H1 (cell line): ENCODE measurements around the gene DNAJC11. TPM values are rescaled to one million over a fixed set of nuclear protein-coding genes. Genes with fewer than 3 reads are reported as not detected.

Experiments used
- CTCF ChIA-PET: fragments of 300-600 bp; sonication (Branson Sonifier 250); formaldehyde crosslinking; loops from one replicate; lab custom pipeline; 2021; ENCODE audit not compliant: partially characterized antibody; lab: Charles Lee
- POLR2A ChIA-PET: fragments of 300-600 bp; sonication (Branson Sonifier 250); formaldehyde crosslinking; loops from one replicate; lab custom pipeline; 2021; ENCODE audit warnings: inconsistent platforms; ENCODE audit not compliant: partially characterized antibody; lab: Charles Lee
- DNase-seq, 2 experiments: peaks; one replicate each; pipeline versions ENCODE4 v3.0.0 to v3.0.0-alpha.2; 2010 to 2022; ENCODE audit warnings: low spot score in 2 of 2, low read depth in 1 of 2, mixed read lengths in 1 of 2
- FAIRE-seq: peaks from 2 replicates; lab custom pipeline; 2011; peaks lifted over from hg19 to GRCh38; lab: Jason Lieb, UNC
- H2AFZ ChIP-seq: 2 replicates; pipeline ENCODE4 v1.8.1; 2012; ENCODE audit warnings: low read length, inconsistent platforms
- H2AK5ac ChIP-seq: 2 replicates; pipeline ENCODE4 v1.6.1; 2013; ENCODE audit warnings: low read depth, low read length
- H2BK120ac ChIP-seq: replicated peaks from 2 replicates; pipeline ENCODE3; 2013; ENCODE audit warnings: low read depth, low read length, inconsistent platforms
- H2BK12ac ChIP-seq: 2 replicates; pipeline ENCODE4 v1.6.1; 2013; ENCODE audit warnings: low read depth, low read length
- H2BK15ac ChIP-seq: 2 replicates; pipeline ENCODE4 v1.6.1; 2013; ENCODE audit warnings: low read length
- H2BK20ac ChIP-seq: 2 replicates; pipeline ENCODE4 v1.6.1; 2013; ENCODE audit warnings: low read length
- H2BK5ac ChIP-seq: 2 replicates; pipeline ENCODE4 v1.6.1; 2013; ENCODE audit warnings: low read depth, low read length
- H3K14ac ChIP-seq: 2 replicates; pipeline ENCODE4 v1.6.1; 2013; ENCODE audit warnings: inconsistent platforms; ENCODE audit not compliant: insufficient read length
- H3K18ac ChIP-seq: 2 replicates; pipeline ENCODE4 v1.6.1; 2013; ENCODE audit warnings: low read length; ENCODE audit errors: extremely low read depth
- H3K23ac ChIP-seq: 2 replicates; pipeline ENCODE4 v1.6.1; 2013; ENCODE audit warnings: inconsistent platforms; ENCODE audit not compliant: insufficient read length
- H3K23me2 ChIP-seq: 2 replicates; pipeline ENCODE4 v1.6.1; 2013; ENCODE audit warnings: low read depth, low read length
- H3K27ac ChIP-seq: 2 replicates; pipeline ENCODE4 v1.6.1; 2011; ENCODE audit warnings: low read depth, low read length, inconsistent platforms
- H3K27me3 ChIP-seq, 4 experiments: replicated peaks in 1 of 4; 1 replicate in 1 of 4; 2 replicates in 3 of 4; pipeline versions ENCODE4 v1.6.1 to v1.8.1; 2011 to 2013; ENCODE audit warnings: low read length in 3 of 4, mild to moderate bottlenecking in 3 of 4, inconsistent platforms in 2 of 4, mixed read lengths in 2 of 4, moderate library complexity in 1 of 4; ENCODE audit not compliant: control insufficient read depth in 3 of 4, insufficient read depth in 3 of 4; ENCODE audit errors: extremely low read depth in 1 of 4
- H3K36me3 ChIP-seq, 4 experiments: 2 replicates each; pipeline versions ENCODE4 v1.6.1 to v1.8.1; 2011 to 2013; ENCODE audit warnings: mild to moderate bottlenecking in 4 of 4, low read length in 3 of 4, moderate library complexity in 2 of 4, control low read depth in 1 of 4, inconsistent platforms in 1 of 4; ENCODE audit not compliant: insufficient read depth in 4 of 4, control insufficient read depth in 2 of 4
- H3K4ac ChIP-seq: replicated peaks from 2 replicates; pipeline ENCODE3; 2013; ENCODE audit warnings: low read length, low read depth, mixed read lengths, inconsistent platforms; ENCODE audit not compliant: insufficient read length
- H3K4me1 ChIP-seq, 4 experiments: replicated peaks in 1 of 4; 1 replicate in 1 of 4; 2 replicates in 3 of 4; pipeline versions ENCODE4 v1.6.1 to v1.8.1; 2011 to 2013; ENCODE audit warnings: low read length in 3 of 4, inconsistent platforms in 2 of 4, mixed read lengths in 1 of 4; ENCODE audit not compliant: insufficient read depth in 4 of 4, control insufficient read depth in 3 of 4
- H3K4me2 ChIP-seq, 2 experiments: 2 replicates each; pipeline versions ENCODE4 v1.6.1 to v1.8.1; 2011 to 2013; ENCODE audit warnings: low read depth in 2 of 2, low read length in 2 of 2, control low read depth in 1 of 2, inconsistent platforms in 1 of 2, mild to moderate bottlenecking in 1 of 2; ENCODE audit not compliant: insufficient read depth in 1 of 2
- H3K4me3 ChIP-seq, 4 experiments: fragments of 200-600, 300-600 bp in 1 of 4; sonication (generic), shearing (Covaris generic), sonication (Bioruptor Twin) in 1 of 4; 2 replicates each; pipeline versions ENCODE4 v1.5.1 to v1.8.1; 2011 to 2016; ENCODE audit warnings: low read length in 4 of 4, low read depth in 3 of 4, control low read depth in 2 of 4, inconsistent platforms in 2 of 4, mild to moderate bottlenecking in 2 of 4, mixed read lengths in 1 of 4, moderate library complexity in 1 of 4; ENCODE audit not compliant: insufficient read depth in 2 of 4; ENCODE audit errors: extremely low read depth in 1 of 4
- H3K56ac ChIP-seq: replicated peaks from 2 replicates; pipeline ENCODE3; 2013; ENCODE audit warnings: low read depth, mild to moderate bottlenecking, mixed read lengths, low read length, inconsistent platforms; ENCODE audit not compliant: insufficient read length
- H3K79me1 ChIP-seq: 2 replicates; pipeline ENCODE4 v1.6.1; 2013; ENCODE audit warnings: low read depth, low read length, control low read depth
- H3K79me2 ChIP-seq, 2 experiments: 2 replicates each; pipeline versions ENCODE4 v1.6.1 to v1.8.1; 2012 to 2013; ENCODE audit warnings: low read length in 2 of 2, mild to moderate bottlenecking in 2 of 2, inconsistent platforms in 1 of 2; ENCODE audit not compliant: insufficient read depth in 2 of 2, control insufficient read depth in 1 of 2
- H3K9ac ChIP-seq, 4 experiments: replicated peaks in 1 of 4; 1 replicate in 1 of 4; 2 replicates in 3 of 4; pipeline versions ENCODE4 v1.6.1 to v1.8.1; 2011 to 2013; ENCODE audit warnings: low read depth in 3 of 4, low read length in 3 of 4, control low read depth in 2 of 4, mild to moderate bottlenecking in 2 of 4, moderate library complexity in 2 of 4, inconsistent platforms in 1 of 4; ENCODE audit errors: extremely low read depth in 1 of 4
- H3K9me3 ChIP-seq, 2 experiments: 2 replicates each; pipeline versions ENCODE4 v1.6.1 to v1.8.1; 2012 to 2013; ENCODE audit warnings: mild to moderate bottlenecking in 2 of 2, moderate library complexity in 2 of 2, control low read depth in 1 of 2, inconsistent platforms in 1 of 2, low read depth in 1 of 2, low read length in 1 of 2, mixed read lengths in 1 of 2; ENCODE audit not compliant: insufficient read depth in 2 of 2
- H4K20me1 ChIP-seq, 2 experiments: replicated peaks in 1 of 2; 2 replicates each; pipeline versions ENCODE3 to v1.8.1; 2011 to 2013; ENCODE audit warnings: inconsistent platforms in 2 of 2, low read length in 2 of 2, mild to moderate bottlenecking in 1 of 2; ENCODE audit not compliant: insufficient read depth in 2 of 2, control insufficient read depth in 1 of 2
- H4K5ac ChIP-seq: 2 replicates; pipeline ENCODE4 v1.6.1; 2013; ENCODE audit warnings: low read length, low read depth, mixed read lengths, inconsistent platforms; ENCODE audit not compliant: insufficient read length
- H4K8ac ChIP-seq: 2 replicates; pipeline ENCODE4 v1.8.0; 2013; ENCODE audit warnings: mild to moderate bottlenecking, moderate library complexity, low read length, inconsistent platforms; ENCODE audit not compliant: insufficient read depth; ENCODE audit errors: extremely low read depth
- H4K91ac ChIP-seq: replicated peaks from 2 replicates; pipeline ENCODE3; 2013; ENCODE audit warnings: low read length, mixed read lengths, inconsistent platforms; ENCODE audit not compliant: insufficient read length
- BCL11A ChIP-seq, 2 experiments: IDR thresholded peaks; one replicate each; pipeline ENCODE4 v1.6.1; 2011; ENCODE audit warnings: low read depth in 2 of 2, low read length in 2 of 2, mild to moderate bottlenecking in 2 of 2
- CBX8 ChIP-seq: fragments of 300-800, 300-1000 bp; sonication (generic); IDR thresholded peaks from 2 replicates; pipeline ENCODE4 v1.7.1; 2016; ENCODE audit warnings: low read depth, low read length, borderline replicate concordance
- CHD2 ChIP-seq: IDR thresholded peaks from 2 replicates; pipeline ENCODE4 v1.6.1; 2012; ENCODE audit warnings: low read length, improper control_type of control experiment
- GTF2F1 ChIP-seq: IDR thresholded peaks from 2 replicates; pipeline ENCODE4 v1.6.1; 2012; ENCODE audit warnings: low read depth, low read length, improper control_type of control experiment, borderline replicate concordance
- JUND ChIP-seq: IDR thresholded peaks from 2 replicates; pipeline ENCODE4 v1.6.1; 2011; ENCODE audit warnings: mild to moderate bottlenecking, improper control_type of control experiment, low read length
- NANOG ChIP-seq: IDR thresholded peaks from 2 replicates; pipeline ENCODE4 v1.6.1; 2011; ENCODE audit warnings: low read length, low read depth, mild to moderate bottlenecking, inconsistent platforms; ENCODE audit not compliant: insufficient read depth, poor library complexity, severe bottlenecking
- PHF8 ChIP-seq: fragments of 200-600 bp; sonication (generic); conservative IDR thresholded peaks from 2 replicates; pipeline ENCODE4 v1.7.1; 2012; ENCODE audit warnings: low read depth, mild to moderate bottlenecking, inconsistent platforms, low read length, moderate library complexity
- RBBP5 ChIP-seq: IDR thresholded peaks from 2 replicates; pipeline ENCODE4 v1.7.1; 2012; ENCODE audit warnings: low read depth, mild to moderate bottlenecking, inconsistent platforms, low read length, moderate library complexity, borderline replicate concordance
- RFX5 ChIP-seq: IDR thresholded peaks from 2 replicates; pipeline ENCODE4 v1.6.1; 2011; ENCODE audit warnings: low read depth, low read length, improper control_type of control experiment, borderline replicate concordance
- SIRT6 ChIP-seq: IDR thresholded peaks from one replicate; pipeline ENCODE4 v1.7.1; 2012; ENCODE audit warnings: low read length, inconsistent platforms
- SP1 ChIP-seq: IDR thresholded peaks from 2 replicates; pipeline ENCODE4 v1.6.1; 2011; ENCODE audit warnings: low read depth, low read length
- SRF ChIP-seq: IDR thresholded peaks from 2 replicates; pipeline ENCODE4 v1.6.1; 2011; ENCODE audit warnings: mild to moderate bottlenecking, low read depth, low read length, moderate library complexity
- WGBS, 2 experiments: shearing (Covaris generic) in 1 of 2; methylation state at CpG; one replicate each; pipeline versions ENCODE4 v1.1.6 to v1.1.7; 2013 to 2015; ENCODE audit warnings: low lambda C conversion rate in 2 of 2, mixed read lengths in 2 of 2, inconsistent platforms in 1 of 2, low coverage in 1 of 2, missing lambda C conversion rate in 1 of 2; ENCODE audit not compliant: insufficient replicate concordance in 2 of 2, insufficient coverage in 1 of 2, insufficient read length in 1 of 2; ENCODE audit errors: extremely low coverage in 1 of 2, missing lambda C conversion rate in 1 of 2; 5-methylcytosine and 5-hydroxymethylcytosine counted together
- polyA plus RNA-seq, 7 experiments: library from polyadenylated mRNA; depleted of rRNA in 3 of 7; stranded (reverse) in 5 of 7; unstranded in 2 of 7; fragments of >200 nt in 5 of 7; fragments of 200-250 nt in 2 of 7; gene quantifications; 1 replicate in 5 of 7; 2 replicates in 1 of 7; 4 replicates in 1 of 7; pipeline versions ENCODE4 v1.2.1 to v1.2.3, GENCODE V29; 2011 to 2013; ENCODE audit warnings: missing spikeins in 2 of 7, mixed read lengths in 2 of 7
- total RNA-seq: library from RNA; stranded (reverse); fragmentation: NEBNext Ultra II Directional; extraction: Animal tissue kit (Norgen Biotek cat#: 25700); gene quantifications from 2 replicates; pipeline ENCODE4 v1.2.1, GENCODE V29; 2021

Gene DNAJC11
- total and polyA plus RNA-seq, 2 of the 8 experiments (the other 6 are each of a cell fraction or from before 2014, with no cell fraction given) = 43.9 to 90.9 TPM

- no peak overlapping the region for H2AK5ac ChIP-seq
- 0 out of 2 replicates have a peak overlapping the region, but pooled peaks have one; percentile 13 for H3K27ac ChIP-seq
- H4K20me1 ChIP-seq = peaks cover 7 to 13% of the 10 kb centered on the region in 2 experiments
- H3K56ac ChIP-seq = no peak overlapping the region
- no peak overlapping the region for H4K91ac ChIP-seq
- peaks cover 8% of the 10 kb centered on the region; the same call in 1 of the 2 replicates for H3K23me2 ChIP-seq
- no peaks in the 10 kb centered on the region for H3K27me3 ChIP-seq
- no peak overlapping the region for H3K23ac ChIP-seq
- no peak overlapping the region for H2BK120ac ChIP-seq
- H3K9ac ChIP-seq = peak overlapping the region; percentile 51 to 68 (median 55); a peak in 6 of 7 replicates
- no peak overlapping the region for H3K14ac ChIP-seq
- H4K5ac ChIP-seq = no peak overlapping the region
- peaks cover 5% of the 10 kb centered on the region for H3K79me1 ChIP-seq
- peaks cover 0 to 2% (median 0%) of the 10 kb centered on the region in 4 experiments; a peak in 1 of 7 replicates for H3K4me1 ChIP-seq
- no peak overlapping the region for H2BK20ac ChIP-seq
- WGBS, 2 experiments = 4% methylated on average over 42 of the region's 67 CpGs; no CpG with 5 or more reads in 1 of the 2 experiments
- peak overlapping the region; percentile 81; the same call in 1 of the 2 replicates for H4K8ac ChIP-seq
- no peaks in the 10 kb centered on the region for H3K9me3 ChIP-seq
- peak overlapping the region; percentile 79 to 100 for H3K4me2 ChIP-seq
- H3K36me3 ChIP-seq = peaks cover 0 to 10% (median 3%) of the 10 kb centered on the region in 4 experiments; a peak in 6 of 8 replicates
- H3K79me2 ChIP-seq = peaks cover 12 to 28% of the 10 kb centered on the region in 2 experiments
- no peak overlapping the region for H3K4ac ChIP-seq
- 0 out of 2 replicates have a peak overlapping the region, but pooled peaks have one; percentile 75 for H2BK15ac ChIP-seq
- H3K18ac ChIP-seq = no peak overlapping the region; the same call in 1 of the 2 replicates
- DNase-seq = no peak
- FAIRE-seq = no peak
- peak overlapping the region; percentile 40; the same call in 1 of the 2 replicates for H2BK5ac ChIP-seq
- CTCF ChIA-PET = interaction anchor here (0.6 to 1.4 kb wide), 2 partner anchors 8 to 19 kb away, joined by 4 to 6 read pairs; no protein-coding TSS in a partner anchor
- H2AFZ ChIP-seq = peak overlapping the region; percentile 82; the same call in 1 of the 2 replicates
- no peak overlapping the region for H2BK12ac ChIP-seq
- POLR2A ChIA-PET = interaction anchor here (0.6 to 5.7 kb wide), 6 partner anchors 9 to 296 kb away, joined by 3 to 66 read pairs (median 4); partner anchors contain the start of gene KLHL21
- peak overlapping the region; percentile 76 to 100 (median 86) for H3K4me3 ChIP-seq
- TF ChIP-seq SP1 = no peak
- no peak for TF ChIP-seq BCL11A (IDR thresholded peaks at IDR 0.05; ENCODE audit: low read depth in 2 of 2, low read length in 2 of 2)
- TF ChIP-seq RBBP5 = 0 out of 2 replicates have a peak, but pooled peaks have one; percentile 39
- TF ChIP-seq JUND = no peak
- peak; percentile 50 for TF ChIP-seq PHF8
- TF ChIP-seq NANOG = no peak
- TF ChIP-seq RFX5 = no peak
- no peak for TF ChIP-seq CHD2
- no peak for TF ChIP-seq GTF2F1
- TF ChIP-seq CBX8 = no peak
- TF ChIP-seq SRF = no peak
- TF ChIP-seq SIRT6 = no peak
These were observed 88.8 kb downstream of the DNAJC11 start for GRCh38 chr1:6612641-6613360.
